GM12878 (cell line): ENCODE data around the gene SPAG9. TPM values are rescaled to one million over a fixed set of nuclear protein-coding genes. Genes with fewer than 3 reads are reported as not detected.

Experiments used
- ASH2L ChIP-seq: fragments of 300-600, 200-600 bp; sonication (generic); IDR thresholded peaks from 2 replicates; pipeline ENCODE4 v1.6.1; 2017; ENCODE audit warnings: low read depth, mild to moderate bottlenecking, borderline replicate concordance
- BCL11A ChIP-seq: IDR thresholded peaks from 2 replicates; pipeline ENCODE4 v1.6.1; 2011; ENCODE audit warnings: low read depth, low read length
- BCL3 ChIP-seq: IDR thresholded peaks from 2 replicates; pipeline ENCODE4 v1.6.1; 2011; ENCODE audit warnings: borderline replicate concordance, low read depth, mild to moderate bottlenecking, moderate library complexity, low read length; ENCODE audit not compliant: insufficient read depth, poor library complexity, severe bottlenecking
- BHLHE40 ChIP-seq, 2 experiments: fragments of 450-650 bp in 1 of 2; IDR thresholded peaks; 2 replicates each; pipeline ENCODE4 v1.6.1; 2011 to 2017; ENCODE audit warnings: low read depth in 2 of 2, borderline replicate concordance in 1 of 2, improper control_type of control experiment in 1 of 2, low read length in 1 of 2, mild to moderate bottlenecking in 1 of 2
- CREB1 ChIP-seq: IDR thresholded peaks from 2 replicates; pipeline ENCODE4 v1.6.1; 2012; ENCODE audit warnings: low read depth, mild to moderate bottlenecking, inconsistent platforms
- E2F4 ChIP-seq: IDR thresholded peaks from 2 replicates; pipeline ENCODE4 v1.6.1; 2012; ENCODE audit warnings: low read depth, low read length, improper control_type of control experiment
- EGR1 ChIP-seq, 2 experiments: IDR thresholded peaks; 1 replicate in 1 of 2; 2 replicates in 1 of 2; pipeline ENCODE4 v1.6.1; 2011 to 2012; ENCODE audit warnings: low read depth in 2 of 2, low read length in 2 of 2, borderline replicate concordance in 1 of 2, mild to moderate bottlenecking in 1 of 2, moderate library complexity in 1 of 2
- GATAD2B ChIP-seq: fragments of 450-650 bp; conservative IDR thresholded peaks from 2 replicates; pipeline ENCODE4 v1.6.1; 2017; ENCODE audit warnings: low read depth, mild to moderate bottlenecking, moderate library complexity
- IKZF2 ChIP-seq, 2 experiments: fragments of 450-650 bp; IDR thresholded peaks; 2 replicates each; pipeline ENCODE4 v1.6.1; 2017; ENCODE audit warnings: mild to moderate bottlenecking in 2 of 2, moderate library complexity in 2 of 2
- MEF2A ChIP-seq: IDR thresholded peaks from 2 replicates; pipeline ENCODE4 v1.6.1; 2011; ENCODE audit warnings: low read depth, mild to moderate bottlenecking, low read length, moderate library complexity; ENCODE audit not compliant: insufficient read depth
- NFYA ChIP-seq: IDR thresholded peaks from 2 replicates; pipeline ENCODE4 v1.6.1; 2011; ENCODE audit warnings: low read depth, mild to moderate bottlenecking, low read length, improper control_type of control experiment, borderline replicate concordance
- PAX5 ChIP-seq: IDR thresholded peaks from 2 replicates; pipeline ENCODE4 v1.6.1; 2011; ENCODE audit warnings: low read depth, low read length, borderline replicate concordance
- RB1 ChIP-seq: fragments of 450-650 bp; formaldehyde crosslinking; IDR thresholded peaks from 2 replicates; pipeline ENCODE4 v1.6.1; 2017; ENCODE audit warnings: mild to moderate bottlenecking, borderline replicate concordance
- RCOR1 ChIP-seq: conservative IDR thresholded peaks from 2 replicates; pipeline ENCODE4 v1.6.1; 2012; ENCODE audit warnings: low read depth, low read length, improper control_type of control experiment
- RELA ChIP-seq: fragments of 450-650 bp; IDR thresholded peaks from 2 replicates; pipeline ENCODE4 v1.8.0; 2014; ENCODE audit warnings: borderline replicate concordance; ENCODE audit not compliant: partially characterized antibody
- SMAD1 ChIP-seq: fragments of 450-650 bp; IDR thresholded peaks from 2 replicates; pipeline ENCODE4 v1.6.1; 2018; ENCODE audit warnings: mild to moderate bottlenecking, low read depth; ENCODE audit not compliant: partially characterized antibody
- STAT1 ChIP-seq: fragments of 450-650 bp; conservative IDR thresholded peaks from 2 replicates; pipeline ENCODE4 v1.6.1; 2014; ENCODE audit warnings: antibody characterized with exemption, mild to moderate bottlenecking
- TAF1 ChIP-seq: IDR thresholded peaks from 2 replicates; pipeline ENCODE4 v1.6.1; 2011; ENCODE audit warnings: mild to moderate bottlenecking, low read depth, low read length, borderline replicate concordance
- TCF3 ChIP-seq: IDR thresholded peaks from 2 replicates; pipeline ENCODE4 v1.6.1; 2012; ENCODE audit warnings: low read depth, mild to moderate bottlenecking, low read length, borderline replicate concordance; ENCODE audit not compliant: insufficient read depth
- ZBED1 ChIP-seq: IDR thresholded peaks from 2 replicates; pipeline ENCODE4 v1.6.1; 2016; ENCODE audit warnings: borderline replicate concordance
- ZNF384 ChIP-seq: IDR thresholded peaks from 2 replicates; pipeline ENCODE4 v1.6.1; 2012; ENCODE audit warnings: low read depth, mild to moderate bottlenecking, low read length, improper control_type of control experiment, borderline replicate concordance
- polyA plus RNA-seq, 11 experiments: library from polyadenylated mRNA; depleted of rRNA in 4 of 11; unstranded in 6 of 11; stranded (reverse) in 5 of 11; fragments of >200 nt; fragmentation: Nextera tagmentation in 4 of 11; fragmentation: Illumina TruSeq in 1 of 11; extraction: Ambion mirVana in 4 of 11; extraction: Trizol in 1 of 11; gene quantifications; 1 replicate in 1 of 11; 2 replicates in 10 of 11; pipeline versions ENCODE4 v1.2.1 to v1.2.3, GENCODE V29; 2011 to 2016; ENCODE audit warnings: inconsistent platforms in 2 of 11, missing spikeins in 2 of 11, low read depth in 1 of 11
- total RNA-seq, 4 experiments: library from RNA; depleted of rRNA in 3 of 4; stranded (reverse); fragments of >200 nt in 3 of 4; fragmentation: Illumina TruSeq in 1 of 4; extraction: Trizol in 1 of 4; gene quantifications; 2 replicates each; pipeline versions ENCODE4 v1.2.1 to v1.2.3, GENCODE V29; 2013 to 2021
- TF ChIP-seq, protein P1 (sequence below): fragments of 450-650 bp; IDR thresholded peaks from 2 replicates; pipeline ENCODE4 v1.6.1; 2017; ENCODE audit warnings: antibody characterized with exemption, mild to moderate bottlenecking, moderate library complexity

Gene SPAG9
- total and polyA plus RNA-seq, 10 of the 15 experiments (the other 5 are each of a cell fraction or from before 2014, with no cell fraction given), result 6.6 to 42.0 (median 24.9) TPM

DNA sequence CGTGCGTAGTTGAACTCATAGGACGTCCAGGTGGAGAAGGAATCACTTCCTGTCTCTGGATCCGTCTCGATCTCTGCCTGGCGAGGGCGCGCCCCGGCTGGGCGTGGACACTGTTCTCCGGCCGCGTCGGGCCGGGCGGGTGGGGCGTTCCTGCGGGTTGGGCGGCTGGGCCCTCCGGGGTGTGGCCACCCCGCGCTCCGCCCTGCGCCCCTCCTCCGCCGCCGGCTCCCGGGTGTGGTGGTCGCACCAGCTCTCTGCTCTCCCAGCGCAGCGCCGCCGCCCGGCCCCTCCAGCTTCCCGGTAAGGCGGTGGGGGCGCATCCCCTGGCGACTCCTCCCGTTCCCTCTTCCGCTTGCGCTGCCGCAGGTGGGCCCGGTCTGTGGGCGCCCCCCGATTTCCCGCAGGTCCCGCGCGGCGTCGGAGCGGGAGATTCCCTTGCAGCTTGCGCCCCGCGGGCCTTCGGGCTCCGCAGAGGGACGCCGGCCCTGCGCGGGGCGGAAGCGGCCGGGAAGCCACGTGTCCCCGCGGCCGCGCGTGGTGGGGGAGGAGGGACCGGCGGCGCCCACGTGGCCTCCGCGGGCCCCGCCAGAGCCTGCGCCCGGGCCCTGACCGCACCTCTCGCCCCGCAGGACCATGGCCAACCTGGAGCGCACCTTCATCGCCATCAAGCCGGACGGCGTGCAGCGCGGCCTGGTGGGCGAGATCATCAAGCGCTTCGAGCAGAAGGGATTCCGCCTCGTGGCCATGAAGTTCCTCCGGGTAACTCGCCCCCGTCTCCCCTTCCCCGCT lies 45.7 kb upstream of the SPAG9 start, which contains the start of gene NME2 (continued):
- TF ChIP-seq STAT1 (no peak; the same call in 1 of the 2 replicates), TCF3 (0 out of 2 replicates have a peak, but pooled peaks have one; percentile 46), BHLHE40 (IDR thresholded peaks at IDR 0.05; ENCODE audit: borderline replicate concordance in 1 of 2, low read depth in 2 of 2, low read length in 1 of 2) (peak; percentile 37 to 79; a peak in 3 of 4 replicates), BCL11A (0 out of 2 replicates have a peak, but pooled peaks have one; percentile 1), ZBED1 (no peak), ASH2L (no peak), TAF1 (peak; percentile 33; the same call in 1 of the 2 replicates), SMAD1 (no peak), MEF2A (no peak), PAX5 (no peak), NFYA (no peak), E2F4 (no peak), IKZF2 (IDR thresholded peaks at IDR 0.05) (no peak), GATAD2B (peak; percentile 99), CREB1 (peak; percentile 5; the same call in 1 of the 2 replicates), EGR1 (IDR thresholded peaks at IDR 0.05; ENCODE audit: borderline replicate concordance in 1 of 2, low read depth in 2 of 2, low read length in 2 of 2) (no peak), RB1 (peak; percentile 81; the same call in 1 of the 2 replicates), RCOR1 (no peak), RELA (no peak), ZNF384 (no peak), BCL3 (peak; percentile 7)
- TF ChIP-seq, protein P1, sequence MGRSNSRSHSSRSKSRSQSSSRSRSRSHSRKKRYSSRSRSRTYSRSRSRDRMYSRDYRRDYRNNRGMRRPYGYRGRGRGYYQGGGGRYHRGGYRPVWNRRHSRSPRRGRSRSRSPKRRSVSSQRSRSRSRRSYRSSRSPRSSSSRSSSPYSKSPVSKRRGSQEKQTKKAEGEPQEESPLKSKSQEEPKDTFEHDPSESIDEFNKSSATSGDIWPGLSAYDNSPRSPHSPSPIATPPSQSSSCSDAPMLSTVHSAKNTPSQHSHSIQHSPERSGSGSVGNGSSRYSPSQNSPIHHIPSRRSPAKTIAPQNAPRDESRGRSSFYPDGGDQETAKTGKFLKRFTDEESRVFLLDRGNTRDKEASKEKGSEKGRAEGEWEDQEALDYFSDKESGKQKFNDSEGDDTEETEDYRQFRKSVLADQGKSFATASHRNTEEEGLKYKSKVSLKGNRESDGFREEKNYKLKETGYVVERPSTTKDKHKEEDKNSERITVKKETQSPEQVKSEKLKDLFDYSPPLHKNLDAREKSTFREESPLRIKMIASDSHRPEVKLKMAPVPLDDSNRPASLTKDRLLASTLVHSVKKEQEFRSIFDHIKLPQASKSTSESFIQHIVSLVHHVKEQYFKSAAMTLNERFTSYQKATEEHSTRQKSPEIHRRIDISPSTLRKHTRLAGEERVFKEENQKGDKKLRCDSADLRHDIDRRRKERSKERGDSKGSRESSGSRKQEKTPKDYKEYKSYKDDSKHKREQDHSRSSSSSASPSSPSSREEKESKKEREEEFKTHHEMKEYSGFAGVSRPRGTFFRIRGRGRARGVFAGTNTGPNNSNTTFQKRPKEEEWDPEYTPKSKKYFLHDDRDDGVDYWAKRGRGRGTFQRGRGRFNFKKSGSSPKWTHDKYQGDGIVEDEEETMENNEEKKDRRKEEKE, result no peak
